GM21423 (cell line): Measurements from ENCODE around the gene SENP5.
A peak's percentile ranks its signal among the peaks of the same experiment; 100 is the strongest.
"Not testable (repeated sequence)": the region's sequence is repeated elsewhere in the genome, so short reads cannot be mapped to it uniquely, and the experiment has no call there.

Experiments
- ATAC-seq: cut with Tn5 transposase; IDR thresholded peaks from one replicate; pipeline ENCODE4 v1.9.1; 2021; ENCODE audit warnings: mild to moderate bottlenecking, moderate library complexity; ENCODE audit not compliant: unreplicated experiment

The SENP5 gene

DNA sequence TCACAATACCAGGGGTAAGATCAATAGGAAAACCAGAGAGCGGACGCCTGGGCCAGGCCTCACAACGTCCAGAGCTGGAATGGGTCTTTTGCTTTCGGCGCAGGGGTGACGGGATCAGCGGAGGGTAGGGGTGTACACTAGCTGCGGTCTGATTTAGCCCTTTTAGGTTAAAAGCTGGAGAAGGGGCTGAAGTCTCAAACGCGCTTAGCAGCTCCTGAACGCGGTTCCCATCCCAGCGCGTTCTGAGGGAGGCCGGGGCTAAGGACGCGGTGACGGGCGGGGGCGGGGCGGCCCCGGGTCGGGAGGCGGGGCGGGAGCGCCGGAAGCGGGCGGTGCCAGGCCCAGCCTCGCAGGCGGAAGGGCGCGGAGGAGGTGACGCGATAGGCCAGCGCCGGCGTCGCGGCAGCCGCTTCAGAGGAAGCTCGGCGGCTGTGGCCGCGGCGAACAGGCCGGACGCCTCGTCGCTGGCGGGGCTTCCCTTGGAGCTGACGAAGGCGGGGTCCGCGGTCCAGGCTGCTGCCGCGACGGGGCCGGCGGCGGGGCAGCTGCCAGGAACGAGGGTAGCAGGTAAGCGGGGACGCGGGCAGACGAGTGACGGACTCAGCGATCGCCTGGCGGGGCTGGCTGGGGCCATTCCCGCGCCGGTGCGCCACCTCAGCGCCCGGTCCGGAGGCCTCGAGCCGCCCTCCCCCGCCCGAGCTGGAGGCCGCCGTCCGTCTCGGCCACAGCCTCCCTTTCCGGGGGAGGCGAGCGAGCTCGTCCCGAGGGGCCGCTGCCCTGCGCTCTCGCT is at the start of gene SENP5:
SENP5 (plus strand) TSS at position 414 of the 790 bp plus-strand sequence. CDS start 17,262 bp downstream, outside the sequence.
- peak; percentile 89 for ATAC-seq

DNA sequence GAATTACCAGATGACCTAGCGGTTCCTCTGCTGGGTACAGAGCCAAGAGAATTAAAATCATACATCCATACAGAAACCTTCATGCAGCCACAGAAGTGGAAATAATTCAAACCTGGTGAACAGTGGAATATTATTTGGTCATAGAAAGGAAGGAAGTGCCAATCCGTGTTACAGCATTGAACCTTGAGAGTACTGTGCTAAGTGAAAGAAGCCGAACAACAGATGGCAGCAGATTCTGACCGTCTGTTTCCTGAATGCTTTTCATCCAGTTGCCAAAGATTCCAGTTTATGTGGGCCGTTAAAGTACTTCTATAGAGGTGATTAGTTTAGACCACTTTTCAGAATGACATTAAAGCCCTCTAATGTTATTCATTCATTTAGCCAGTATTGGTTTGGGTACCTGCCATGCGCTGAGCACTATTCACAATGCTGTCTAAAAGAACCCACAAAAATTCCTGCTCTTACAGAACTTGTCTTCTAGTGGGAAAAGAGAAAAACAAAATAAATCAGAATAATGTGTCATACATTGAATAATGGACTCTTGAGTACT is 45.8 kb upstream of the SENP5 start:
- ATAC-seq, result no peak

DNA sequence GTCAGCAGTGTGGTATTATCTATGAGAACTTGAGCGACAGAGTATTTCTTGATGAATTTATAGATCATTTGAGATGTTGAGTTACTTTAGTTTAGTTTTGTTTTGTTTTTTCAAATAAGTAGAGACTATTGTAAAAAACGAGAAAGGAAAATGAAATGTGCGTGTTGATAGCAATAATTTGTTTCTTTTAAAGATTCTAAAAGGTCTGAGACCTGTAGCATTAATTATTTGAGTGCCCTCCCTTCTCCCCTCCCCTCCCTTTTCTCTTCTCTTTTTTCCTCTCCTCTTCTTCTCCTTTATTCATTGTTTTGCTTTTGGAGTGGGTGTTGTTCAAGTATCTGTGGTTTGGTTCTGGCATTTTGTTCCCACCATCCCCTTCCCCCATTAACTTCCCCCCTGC is 38.1 kb upstream of the SENP5 start:
- ATAC-seq, result not testable (repeated sequence)

GRCh38 chr3:196835086-196835485 is 32.6 kb upstream of the SENP5 start:
- ATAC-seq, result no peak

DNA sequence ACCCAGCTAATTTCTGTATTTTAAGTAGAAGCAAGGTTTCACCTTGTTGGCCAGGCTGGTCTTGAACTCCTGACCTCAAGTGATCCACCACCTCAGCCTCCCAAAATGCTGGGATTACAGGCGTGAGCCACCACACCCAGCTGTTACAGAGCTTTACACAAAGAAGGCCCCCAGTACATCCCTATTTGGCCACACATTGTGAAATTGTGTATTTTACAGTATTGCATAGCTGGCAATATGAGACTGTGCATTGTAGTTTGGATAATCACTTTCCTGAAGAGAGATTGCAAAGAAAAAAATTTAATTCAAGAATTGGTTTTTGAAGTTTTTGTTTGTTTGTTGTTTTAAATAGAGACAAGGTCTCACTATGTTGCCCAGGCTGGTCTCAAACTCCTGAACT is 31.1 kb upstream of the SENP5 start:
- not testable (repeated sequence) for ATAC-seq

DNA sequence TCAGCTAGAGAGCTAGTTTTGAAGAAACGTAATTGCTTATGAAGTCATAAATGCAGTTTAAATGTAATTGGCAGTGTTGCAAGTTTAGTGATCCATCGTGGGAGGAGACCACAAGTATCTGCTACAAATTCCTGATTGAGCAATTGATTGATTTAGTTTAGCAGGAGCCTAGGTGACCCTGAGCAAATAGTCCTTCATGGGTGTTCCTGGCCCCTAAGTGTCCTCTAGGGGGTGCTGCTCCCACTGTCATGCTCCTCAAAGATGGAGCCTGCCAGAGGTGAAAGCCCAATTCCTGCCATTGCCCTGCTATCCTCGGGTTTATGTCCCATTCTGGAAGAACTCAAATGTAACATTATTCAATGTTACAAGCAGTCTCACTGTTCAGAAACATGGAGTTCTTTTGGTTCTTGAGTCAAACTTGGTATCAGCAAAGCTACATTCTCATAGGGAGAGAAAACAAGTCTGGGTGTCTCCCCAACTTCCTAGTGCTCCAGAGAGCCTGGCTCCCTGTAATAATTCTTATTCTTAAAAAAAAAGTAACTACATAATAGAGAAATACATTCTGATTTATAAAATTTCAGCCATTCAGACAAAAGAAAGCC is 29.8 kb upstream of the SENP5 start:
- no peak for ATAC-seq

DNA sequence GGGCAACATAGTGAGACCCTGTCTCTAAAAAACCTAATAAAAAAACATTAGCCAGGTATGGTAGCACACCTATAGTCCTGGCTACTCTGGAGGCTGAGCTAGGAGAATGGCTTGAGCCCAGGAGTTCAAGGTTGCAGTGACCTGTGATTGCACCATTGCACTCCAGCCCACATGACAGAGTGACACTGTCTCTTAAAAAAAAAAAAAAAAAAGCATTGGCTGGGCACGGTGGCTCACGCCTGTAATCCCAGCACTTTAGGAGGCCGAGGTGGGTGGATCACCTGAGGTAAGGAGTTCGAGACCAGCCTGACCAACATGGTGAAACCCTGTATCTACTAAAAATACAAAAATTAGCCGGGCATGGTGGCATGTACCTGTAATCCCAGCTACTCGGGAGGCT is 28.4 kb upstream of the SENP5 start:
- not testable (repeated sequence) for ATAC-seq

DNA sequence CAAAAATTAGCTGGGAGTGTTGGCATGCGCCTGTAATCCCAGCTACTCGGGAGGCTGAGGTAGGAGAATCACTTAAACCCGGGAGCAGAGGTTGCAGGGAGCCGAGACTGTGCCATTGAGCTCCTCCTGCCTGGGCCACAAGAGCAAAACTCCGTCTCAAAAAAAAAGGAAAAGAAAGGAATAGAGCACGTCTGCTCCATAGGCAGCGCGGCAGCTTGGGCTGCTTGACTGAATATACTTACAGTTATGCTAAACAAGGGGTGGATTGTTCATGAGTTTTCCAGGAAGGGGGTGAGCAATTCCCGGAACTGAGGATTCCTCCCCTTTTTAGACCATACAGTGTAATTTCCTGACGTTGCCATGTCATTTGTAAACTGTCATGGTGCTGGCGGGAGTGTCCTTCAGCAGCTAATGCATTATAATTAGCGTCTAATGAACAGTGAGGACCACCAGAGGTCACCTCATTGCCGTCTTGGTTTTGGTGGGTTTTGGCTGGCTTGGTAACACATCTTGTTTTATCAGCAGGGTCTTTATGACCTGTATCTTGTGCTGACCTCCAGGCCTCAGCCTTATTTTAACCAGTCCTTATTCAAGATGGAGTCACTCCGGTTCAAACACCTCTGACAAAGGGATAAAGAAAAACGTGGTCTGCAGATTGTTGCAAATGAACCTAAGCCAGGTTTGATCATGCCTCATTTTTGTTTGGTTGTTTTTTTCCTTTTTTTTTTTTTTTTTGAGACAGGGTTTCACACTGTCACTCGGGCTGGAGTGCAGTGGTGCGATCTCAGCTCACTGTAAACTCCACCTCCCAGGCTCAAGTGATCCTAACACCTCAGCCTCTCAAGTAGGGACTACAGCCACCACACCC is 24.9 kb upstream of the SENP5 start:
- no peak for ATAC-seq

GRCh38 chr3:196843435-196844110 is 24.1 kb upstream of the SENP5 start:
- no peak for ATAC-seq

- ATAC-seq, result not testable (repeated sequence)
Observed at GRCh38 chr3:196844235-196845219, 23.2 kb upstream of the SENP5 start.

- not testable (repeated sequence) for ATAC-seq
Observed at GRCh38 chr3:196848375-196848774, 19.3 kb upstream of the SENP5 start.

DNA sequence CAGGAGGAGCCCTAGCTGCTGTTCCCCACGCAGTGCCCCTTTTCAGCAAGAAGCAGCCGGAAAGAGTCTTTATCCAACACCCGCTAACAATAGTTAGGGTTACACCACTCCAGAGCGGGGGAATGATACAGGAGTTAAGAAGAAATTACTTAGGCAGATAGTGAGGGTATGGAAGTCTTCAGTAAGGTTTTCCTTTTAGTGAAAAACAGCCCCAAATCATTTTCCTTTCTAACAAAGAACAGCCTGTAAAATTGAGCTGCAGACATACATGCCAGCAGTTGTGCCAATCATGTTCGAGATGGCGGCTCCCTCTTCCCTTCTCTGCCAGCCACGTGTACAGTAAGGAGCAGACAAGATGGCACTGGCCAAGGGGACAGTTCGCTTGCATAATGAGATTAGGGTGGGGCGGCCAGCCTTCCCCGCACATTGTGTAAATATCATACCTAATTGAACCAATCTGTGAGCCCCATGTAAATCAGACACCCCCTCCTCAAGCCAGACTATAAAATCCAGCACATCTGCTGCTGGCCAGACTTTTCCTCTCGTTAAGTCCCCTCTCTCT is 18.5 kb upstream of the SENP5 start:
- no peak for ATAC-seq

- ATAC-seq, result not testable (repeated sequence)
Observed at GRCh38 chr3:196863000-196863399, 4.7 kb upstream of the SENP5 start.

GRCh38 chr3:196867155-196867506 is 589 bp upstream of the SENP5 start:
- ATAC-seq, result no peak

- ATAC-seq, result peak; percentile 25
Observed at GRCh38 chr3:196868297-196868661, 559 bp downstream of the SENP5 start.

DNA sequence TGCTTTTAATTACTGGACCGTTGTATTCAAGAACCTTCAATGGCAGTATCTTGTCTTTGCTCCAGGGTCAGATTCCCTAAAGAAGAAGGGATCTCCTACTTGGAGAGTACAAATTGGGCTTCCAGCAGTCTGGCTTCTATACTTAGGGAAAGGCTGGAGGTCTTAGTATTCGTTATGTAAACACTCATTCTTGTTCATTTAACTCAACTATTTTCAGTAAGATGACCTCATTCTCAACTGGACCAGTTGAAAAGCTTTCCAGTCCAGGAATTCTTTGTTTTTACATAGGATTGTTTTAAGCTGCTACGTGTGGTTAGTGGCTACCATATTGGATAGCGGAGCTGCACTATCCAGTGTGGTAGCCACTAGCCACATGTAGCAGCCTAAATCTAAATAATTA is 4.6 kb downstream of the SENP5 start:
- ATAC-seq, result no peak

DNA sequence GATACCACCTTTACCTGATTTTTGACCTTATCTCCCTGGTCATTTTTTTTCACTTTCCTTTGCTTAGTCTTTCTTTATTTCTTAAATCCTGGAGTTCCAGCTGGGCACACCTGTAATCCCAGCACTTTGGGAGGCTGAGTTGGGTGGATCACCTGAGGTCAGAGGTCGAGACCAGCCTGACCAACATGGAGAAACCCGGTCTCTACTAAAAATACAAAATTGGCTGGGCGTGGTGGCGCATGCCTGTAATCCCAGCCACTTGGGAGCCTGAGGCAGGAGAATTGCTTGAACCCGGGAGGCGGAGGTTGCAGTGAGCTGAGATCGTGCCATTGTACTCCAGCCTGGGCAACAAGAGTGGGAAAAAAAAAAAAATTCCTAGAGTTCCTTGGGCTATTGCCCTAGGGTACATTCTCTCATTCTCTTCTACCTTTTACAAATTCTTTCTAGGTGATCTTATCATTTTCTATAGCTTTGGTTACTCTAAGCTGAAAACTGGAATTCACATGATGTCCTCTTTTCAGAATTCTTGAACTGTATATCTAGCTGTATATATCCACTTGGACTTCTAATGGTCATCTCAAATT is 6.9 kb downstream of the SENP5 start:
- not testable (repeated sequence) for ATAC-seq

- no peak for ATAC-seq
Observed at GRCh38 chr3:196875258-196875657, 7.5 kb downstream of the SENP5 start.

- ATAC-seq, result peak; percentile 51
Observed at GRCh38 chr3:196883361-196883760, 15.6 kb downstream of the SENP5 start.
